Measurements from ENCODE around the gene TEX10.
A peak's percentile ranks its signal among the peaks of the same experiment; 100 is the strongest.

- TF ChIP-seq CTCF (IDR thresholded peaks at IDR 0.05) (peak in 2 of 3 experiments; percentile 26 to 56), POLR2A (IDR thresholded peaks at IDR 0.05) (no peak)
Observed at GRCh38 chr9:100324594-100325200, 28.0 kb downstream of the TEX10 start.
